GM19025 (cell line): ENCODE data around the gene LRRFIP1.

ENCODE experiments used
- ATAC-seq: cut with Tn5 transposase; IDR thresholded peaks from one replicate; pipeline ENCODE4 v1.9.1; 2021; ENCODE audit warnings: mild to moderate bottlenecking, low read depth, moderate library complexity; ENCODE audit not compliant: unreplicated experiment

LRRFIP1 gene

DNA sequence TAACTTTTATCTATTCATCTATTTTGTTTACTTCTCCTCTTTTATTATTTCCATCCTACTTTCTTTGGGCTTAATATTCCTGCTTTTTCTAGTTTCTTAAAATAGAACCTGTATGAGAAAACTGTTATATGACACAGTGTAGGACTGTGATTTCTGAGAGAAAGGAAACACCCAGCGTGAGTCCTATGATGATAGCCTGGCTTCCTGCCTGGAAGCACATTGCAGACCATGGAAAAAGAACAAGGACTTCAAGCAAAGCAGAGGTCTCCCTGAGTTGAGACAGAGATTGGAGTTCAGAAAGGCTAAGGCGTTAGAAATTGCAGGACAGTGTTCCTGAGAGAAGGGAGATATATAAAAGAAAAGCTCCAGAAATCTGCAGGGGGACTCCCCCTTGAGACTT, 178.9 kb downstream of the LRRFIP1 start:
- no peak for ATAC-seq

DNA sequence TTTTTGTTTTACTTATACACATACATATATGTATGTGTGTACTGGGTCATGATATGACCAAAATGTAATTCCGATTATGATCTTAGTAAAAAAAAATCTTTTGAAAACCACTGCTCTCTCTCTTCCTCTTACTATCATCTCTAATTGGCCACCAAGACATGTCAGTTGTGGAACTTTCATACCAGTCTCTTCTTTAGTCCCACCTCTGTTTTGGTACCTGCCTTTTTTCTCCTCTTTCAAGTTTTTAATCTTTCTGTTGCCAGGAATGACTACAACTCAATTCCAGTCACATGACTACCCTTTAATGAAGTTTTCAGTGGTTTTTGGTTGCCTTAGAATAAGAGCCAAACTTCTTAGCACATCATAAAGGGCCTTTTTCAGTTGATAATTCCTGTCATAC, 188.2 kb downstream of the LRRFIP1 start:
- ATAC-seq = no peak

DNA sequence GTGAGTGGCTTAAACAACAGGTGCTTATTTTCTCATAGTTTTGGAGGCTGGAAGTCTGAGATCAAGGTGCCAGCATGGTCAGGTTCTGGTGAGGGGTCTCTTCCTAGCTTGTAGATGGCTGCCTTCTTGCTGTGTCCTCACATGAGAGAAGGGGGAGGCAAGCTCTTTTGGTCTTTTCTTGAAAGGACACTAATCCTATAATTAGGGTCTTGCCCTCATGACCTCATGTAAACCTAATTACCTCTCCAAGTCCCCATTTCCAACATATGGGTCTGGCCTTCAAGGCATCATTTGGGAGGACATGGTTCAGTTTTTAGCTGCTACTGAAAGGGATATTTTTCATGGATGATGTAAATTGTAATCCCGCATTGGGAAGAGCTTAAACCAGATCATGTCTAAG, 189.1 kb downstream of the LRRFIP1 start:
- ATAC-seq = no peak

DNA sequence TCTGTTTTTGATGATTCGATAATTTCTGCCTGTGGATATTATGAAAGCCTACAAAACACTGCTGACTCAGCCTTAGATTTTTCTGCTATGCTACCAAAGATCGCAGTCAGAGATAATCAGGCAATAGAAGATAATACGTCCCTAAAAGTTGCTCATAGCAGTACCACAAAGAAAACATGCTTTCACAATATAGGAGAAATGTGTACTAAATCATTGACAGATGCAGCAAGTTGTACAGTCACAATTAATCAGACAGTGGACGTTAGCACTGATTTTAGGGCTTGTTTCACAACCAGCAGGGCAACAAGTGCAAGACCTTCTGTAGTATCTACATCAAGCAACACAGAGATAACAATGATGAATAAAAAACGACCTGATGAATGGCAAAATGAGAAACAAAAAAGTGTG, 190.7 kb downstream of the LRRFIP1 start:
- no peak for ATAC-seq

DNA sequence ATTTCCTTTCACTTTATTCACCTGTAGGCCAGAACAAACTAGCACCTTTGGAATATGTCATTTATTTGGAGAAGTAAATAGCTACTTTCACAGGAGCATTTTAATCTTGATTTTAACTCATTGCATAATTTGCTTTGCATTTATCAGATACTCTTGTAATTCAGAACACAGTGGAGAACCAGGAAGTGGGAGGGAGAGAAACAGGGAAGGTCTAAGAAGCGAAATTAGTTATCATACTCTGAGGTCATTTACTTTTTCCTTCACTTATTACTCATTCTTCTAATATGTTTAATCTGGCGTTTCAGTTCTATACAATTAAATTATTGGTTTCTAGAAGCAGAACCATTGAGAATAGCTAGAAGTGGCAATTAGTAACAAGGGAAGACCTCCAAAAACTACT, 191.8 kb downstream of the LRRFIP1 start:
- ATAC-seq = no peak

DNA sequence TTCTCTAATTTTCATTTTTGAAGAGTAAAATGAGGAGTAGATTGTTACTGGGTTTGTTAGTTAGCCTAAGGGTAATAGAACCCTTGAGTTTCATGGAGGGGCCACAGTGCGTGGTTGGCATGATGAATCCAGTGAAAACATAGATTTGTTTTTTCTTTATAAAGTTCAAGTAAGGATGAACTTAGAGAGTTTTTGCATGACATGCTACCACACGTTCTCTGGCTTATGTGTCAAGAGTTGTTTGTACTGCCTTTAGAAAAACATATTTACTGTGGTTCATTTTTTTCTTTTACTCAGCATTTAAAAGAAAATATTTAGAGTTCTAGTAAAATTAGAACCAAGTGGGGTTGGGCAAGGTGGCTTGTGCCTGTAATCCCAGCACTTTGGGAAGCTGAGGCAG, 193.0 kb downstream of the LRRFIP1 start:
- ATAC-seq = no peak

DNA sequence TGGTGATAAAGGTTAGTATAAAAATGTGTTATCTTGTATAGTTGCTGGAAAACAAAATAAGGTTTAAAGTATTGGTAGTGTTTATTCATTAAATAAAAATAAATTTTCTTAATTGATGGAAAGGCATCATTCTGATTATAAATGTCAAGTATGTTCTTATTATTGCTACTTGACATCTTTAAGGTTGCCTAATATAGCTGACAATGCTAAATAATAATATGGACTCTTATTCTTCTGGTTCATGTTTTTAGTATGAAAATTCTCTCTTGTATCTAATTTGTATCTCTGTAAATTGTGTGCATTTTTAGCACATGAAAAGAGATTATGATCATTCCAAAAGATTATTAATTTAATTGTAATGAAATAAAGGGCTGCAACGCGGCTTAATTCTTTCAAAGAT, 196.2 kb downstream of the LRRFIP1 start:
- ATAC-seq = no peak

DNA sequence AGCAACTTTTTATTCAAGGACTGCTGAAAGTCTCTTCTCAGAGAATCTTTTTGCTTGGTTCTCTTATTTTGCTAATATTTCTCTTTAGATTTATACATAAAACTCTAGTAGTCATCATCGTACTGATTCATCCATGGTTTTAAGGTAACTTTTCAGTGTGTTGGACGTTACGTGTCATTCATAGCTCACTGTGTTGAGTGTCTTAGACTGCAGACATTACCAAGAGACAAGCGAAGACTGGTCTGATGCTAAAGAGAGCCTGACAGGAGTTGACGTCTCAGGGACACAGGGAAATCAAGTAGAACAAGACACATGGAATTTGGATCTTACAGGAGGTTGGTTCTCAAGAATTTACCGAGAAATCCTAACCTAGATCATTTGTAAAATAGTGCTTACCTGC, 196.7 kb downstream of the LRRFIP1 start:
- ATAC-seq = no peak

DNA sequence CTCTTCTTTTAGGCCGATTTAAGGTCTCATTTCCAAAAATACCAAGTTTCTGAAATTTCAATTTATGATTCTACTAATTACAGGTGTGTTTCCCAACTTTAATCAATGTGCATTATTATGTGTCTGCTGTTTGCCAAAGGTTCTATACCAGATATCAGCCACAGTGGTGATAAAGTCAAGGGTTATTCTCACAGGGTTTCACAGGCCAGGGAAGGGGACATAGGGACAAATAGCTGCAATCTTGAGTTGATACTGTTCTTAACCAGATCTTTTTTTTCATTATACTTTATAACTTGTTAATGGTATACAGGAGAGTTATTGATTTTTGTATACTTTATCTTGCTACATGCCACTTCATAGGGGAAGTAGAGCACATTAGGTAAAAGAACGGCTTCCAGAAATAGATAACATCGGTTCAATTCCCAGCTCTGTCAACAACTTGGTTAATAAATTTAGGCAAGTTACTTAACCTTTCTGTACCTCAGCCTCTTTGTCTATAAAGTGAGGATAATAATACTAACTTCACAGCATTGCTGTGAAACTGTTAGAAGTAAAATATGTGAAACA, 200.1 kb downstream of the LRRFIP1 start:
- no peak for ATAC-seq
